PC-9 (cell line): ENCODE data around the gene BCAR3. TPM values are rescaled to one million over a fixed set of nuclear protein-coding genes. Genes with fewer than 3 reads are reported as not detected.
A peak's percentile ranks its signal among the peaks of the same experiment; 100 is the strongest.

Source experiments
- BruUV-seq: library from RNA; stranded (reverse); fragments of 400-500 nt; replicated peaks from 2 replicates; lab custom pipeline; 2021; lab: Mats Ljungman, UMichigan
- CTCF ChIA-PET: fragments of 300-600 bp; sonication (Branson Sonifier 250); formaldehyde crosslinking; loops from one replicate; lab custom pipeline; 2022; ENCODE audit warnings: antibody characterized with exemption; lab: Charles Lee
- POLR2A ChIA-PET: fragments of 300-600 bp; sonication (Branson Sonifier 250); formaldehyde crosslinking; loops from one replicate; lab custom pipeline; 2022; ENCODE audit warnings: antibody characterized with exemption; ENCODE audit not compliant: unreplicated experiment; lab: Charles Lee
- DNase-seq, 2 experiments: peaks; one replicate each; pipeline versions ENCODE4 v3.0.0 to v3.0.0-alpha.2; 2015 to 2022; ENCODE audit warnings: mixed read lengths in 1 of 2
- H2AFZ ChIP-seq: fragments of 200-600 bp; sonication (generic); 2 replicates; pipeline ENCODE4 v1.8.1; 2017; ENCODE audit warnings: antibody characterized with exemption
- H3F3A ChIP-seq: fragments of 200-600 bp; sonication (generic); 2 replicates; pipeline ENCODE4 v1.8.1; 2017; ENCODE audit warnings: antibody characterized with exemption, mild to moderate bottlenecking, low read depth; ENCODE audit not compliant: insufficient read depth
- H3K27ac ChIP-seq: fragments of 200-600 bp; sonication (generic); 2 replicates; pipeline ENCODE4 v1.6.1; 2016; ENCODE audit warnings: mixed run types
- H3K27me3 ChIP-seq: fragments of 200-600 bp; sonication (generic); 2 replicates; pipeline ENCODE4 v1.6.1; 2016; ENCODE audit warnings: low read depth, mixed run types; ENCODE audit not compliant: insufficient read depth
- H3K36me3 ChIP-seq: fragments of 200-600 bp; sonication (generic); 2 replicates; pipeline ENCODE4 v1.6.1; 2016; ENCODE audit warnings: low read depth, mixed run types
- H3K4me1 ChIP-seq: fragments of 200-600 bp; sonication (generic); replicated peaks from 2 replicates; pipeline ENCODE4 v1.6.1; 2016; ENCODE audit warnings: mixed run types; ENCODE audit not compliant: insufficient read depth
- H3K4me2 ChIP-seq: fragments of 200-600 bp; sonication (generic); 2 replicates; pipeline ENCODE4 v1.6.1; 2017; ENCODE audit warnings: mixed run types
- H3K4me3 ChIP-seq: fragments of 200-600 bp; sonication (generic); 2 replicates; pipeline ENCODE4 v1.6.1; 2016; ENCODE audit warnings: mixed run types
- H3K79me2 ChIP-seq: fragments of 200-600 bp; sonication (generic); 2 replicates; pipeline ENCODE4 v1.6.1; 2017; ENCODE audit warnings: low read depth, mixed run types
- H3K9me2 ChIP-seq: fragments of 200-600 bp; sonication (generic); 2 replicates; pipeline ENCODE4 v1.8.1; 2017; ENCODE audit warnings: mild to moderate bottlenecking; ENCODE audit not compliant: insufficient read depth
- H3K9me3 ChIP-seq: fragments of 200-600 bp; sonication (generic); 2 replicates; pipeline ENCODE4 v1.8.1; 2016; ENCODE audit warnings: low read depth; ENCODE audit not compliant: insufficient read depth
- H4K20me1 ChIP-seq: fragments of 200-600 bp; sonication (generic); 2 replicates; pipeline ENCODE4 v1.8.1; 2017; ENCODE audit not compliant: insufficient read depth
- EZH2 ChIP-seq: fragments of 200-600 bp; sonication (generic); IDR thresholded peaks from 2 replicates; pipeline ENCODE4 v1.8.0; 2017; ENCODE audit warnings: antibody characterized with exemption, low read depth
- intact Hi-C: fragments of 100-400 bp; cut with micrococcal nuclease; formaldehyde crosslinking; loops from one replicate; pipeline ENCODE4 v1.10.0; 2022; ENCODE audit not compliant: unreplicated experiment
- total RNA-seq: library from RNA; stranded (reverse); gene quantifications from 2 replicates; pipeline ENCODE4 v1.2.3, GENCODE V29; 2021
- TF ChIP-seq, protein P1 (sequence below): fragments of 200-600 bp; sonication (generic); conservative IDR thresholded peaks from 2 replicates; pipeline ENCODE4 v1.6.1; 2017; ENCODE audit warnings: mixed run types, antibody characterized with exemption, mild to moderate bottlenecking, moderate library complexity

Gene BCAR3
- total RNA-seq, 1 experiment from 2014 or later = 70.0 TPM

DNA sequence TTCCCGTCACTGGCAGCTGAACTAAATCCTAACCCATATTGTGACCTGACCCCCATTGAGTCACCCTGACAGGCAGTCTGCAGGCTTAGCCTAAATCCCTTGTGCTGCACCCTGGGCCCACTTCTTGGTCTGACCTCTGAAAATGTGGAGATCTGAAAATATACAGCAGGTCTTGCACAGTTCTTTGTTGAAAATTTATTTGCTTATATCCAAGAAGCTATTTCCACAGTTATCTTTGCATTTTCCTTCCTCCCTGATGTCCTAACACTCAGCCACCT lies 87.1 kb downstream of the BCAR3 start:
- H3K4me1 ChIP-seq = peaks cover 52% of the 10 kb centered on the region
- H4K20me1 ChIP-seq = peaks cover 100% of the 10 kb centered on the region
- intact Hi-C loops = no loop called here

DNA sequence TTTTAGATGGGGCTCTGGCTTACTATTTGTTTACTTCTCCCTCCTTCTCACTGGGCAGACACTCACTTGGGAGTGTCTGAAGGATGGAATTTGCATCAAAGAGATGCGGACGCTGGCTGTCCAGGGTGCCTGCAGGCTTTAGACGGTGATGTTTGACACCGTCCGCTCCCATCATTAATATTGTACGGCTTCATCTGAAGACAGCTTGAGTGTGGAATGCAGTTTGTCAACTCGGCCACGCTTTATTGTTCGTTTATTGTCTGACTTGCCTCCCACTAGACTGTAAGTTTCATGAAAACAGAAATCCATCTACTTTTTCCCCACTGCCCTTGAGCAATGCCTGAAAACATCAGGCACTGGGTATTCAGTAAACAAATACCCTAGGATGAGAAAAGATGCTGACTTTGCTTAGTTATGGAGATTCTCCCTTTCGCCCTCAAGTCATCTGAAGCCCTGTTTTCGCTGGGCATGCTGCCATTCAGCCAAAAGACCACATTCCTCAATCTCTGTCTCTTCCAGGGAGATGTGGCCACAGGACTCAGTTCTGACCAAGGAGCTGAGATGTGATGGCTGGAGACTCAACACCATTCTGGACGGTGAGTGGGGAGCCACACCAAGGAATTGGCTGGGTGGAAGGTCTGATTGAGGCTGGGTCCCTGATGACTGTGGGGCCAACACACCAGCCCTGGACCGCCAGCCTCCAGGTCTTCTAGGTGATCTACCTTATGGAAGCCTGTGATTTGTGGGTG lies 87.6 kb downstream of the BCAR3 start:
- no peaks in the 10 kb centered on the region for H3K9me3 ChIP-seq
- peaks cover 57% of the 10 kb centered on the region for H3K4me1 ChIP-seq
- H3K4me3 ChIP-seq = no peak overlapping the region
- ChIA-PET CTCF (no interaction called here), POLR2A (no interaction called here)
- peaks cover 84% of the 10 kb centered on the region for H3K36me3 ChIP-seq
- 0 out of 2 replicates have a peak overlapping the region, but pooled peaks have one; percentile 31 for H3K27ac ChIP-seq
- no peak overlapping the region for H2AFZ ChIP-seq
- no peaks in the 10 kb centered on the region for H3K27me3 ChIP-seq
- TF ChIP-seq, protein P1, sequence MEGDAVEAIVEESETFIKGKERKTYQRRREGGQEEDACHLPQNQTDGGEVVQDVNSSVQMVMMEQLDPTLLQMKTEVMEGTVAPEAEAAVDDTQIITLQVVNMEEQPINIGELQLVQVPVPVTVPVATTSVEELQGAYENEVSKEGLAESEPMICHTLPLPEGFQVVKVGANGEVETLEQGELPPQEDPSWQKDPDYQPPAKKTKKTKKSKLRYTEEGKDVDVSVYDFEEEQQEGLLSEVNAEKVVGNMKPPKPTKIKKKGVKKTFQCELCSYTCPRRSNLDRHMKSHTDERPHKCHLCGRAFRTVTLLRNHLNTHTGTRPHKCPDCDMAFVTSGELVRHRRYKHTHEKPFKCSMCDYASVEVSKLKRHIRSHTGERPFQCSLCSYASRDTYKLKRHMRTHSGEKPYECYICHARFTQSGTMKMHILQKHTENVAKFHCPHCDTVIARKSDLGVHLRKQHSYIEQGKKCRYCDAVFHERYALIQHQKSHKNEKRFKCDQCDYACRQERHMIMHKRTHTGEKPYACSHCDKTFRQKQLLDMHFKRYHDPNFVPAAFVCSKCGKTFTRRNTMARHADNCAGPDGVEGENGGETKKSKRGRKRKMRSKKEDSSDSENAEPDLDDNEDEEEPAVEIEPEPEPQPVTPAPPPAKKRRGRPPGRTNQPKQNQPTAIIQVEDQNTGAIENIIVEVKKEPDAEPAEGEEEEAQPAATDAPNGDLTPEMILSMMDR = no peak
- TF ChIP-seq EZH2 = no peak
- H3F3A ChIP-seq = peaks cover 98% of the 10 kb centered on the region
- no peak for DNase-seq
- peaks cover 100% of the 10 kb centered on the region for H3K79me2 ChIP-seq
- no peaks in the 10 kb centered on the region for H3K9me2 ChIP-seq
- intact Hi-C loops = no loop called here
- no peak overlapping the region for H3K4me2 ChIP-seq
- no TSS peak for BruUV-seq
- H4K20me1 ChIP-seq = peaks cover 100% of the 10 kb centered on the region

More for the DNA sequence above, 87.1 kb downstream of the BCAR3 start:
- no peak for DNase-seq
- H3F3A ChIP-seq = peaks cover 98% of the 10 kb centered on the region
- H3K27me3 ChIP-seq = no peaks in the 10 kb centered on the region
- no peak overlapping the region for H2AFZ ChIP-seq
- no peak overlapping the region for H3K4me2 ChIP-seq
- no TSS peak for BruUV-seq
- peaks cover 100% of the 10 kb centered on the region for H3K79me2 ChIP-seq
- ChIA-PET CTCF (interaction anchor here (0.6 kb wide), 1 partner anchor 17 kb away, joined by 11 read pairs; no protein-coding TSS in a partner anchor), POLR2A (no interaction called here)
- H3K9me3 ChIP-seq = no peaks in the 10 kb centered on the region
- peak overlapping the region; percentile 31 for H3K27ac ChIP-seq
- H3K4me3 ChIP-seq = no peak overlapping the region
- peaks cover 80% of the 10 kb centered on the region for H3K36me3 ChIP-seq
- no peaks in the 10 kb centered on the region for H3K9me2 ChIP-seq
- TF ChIP-seq, protein P1 = no peak
- TF ChIP-seq EZH2 = no peak

DNA sequence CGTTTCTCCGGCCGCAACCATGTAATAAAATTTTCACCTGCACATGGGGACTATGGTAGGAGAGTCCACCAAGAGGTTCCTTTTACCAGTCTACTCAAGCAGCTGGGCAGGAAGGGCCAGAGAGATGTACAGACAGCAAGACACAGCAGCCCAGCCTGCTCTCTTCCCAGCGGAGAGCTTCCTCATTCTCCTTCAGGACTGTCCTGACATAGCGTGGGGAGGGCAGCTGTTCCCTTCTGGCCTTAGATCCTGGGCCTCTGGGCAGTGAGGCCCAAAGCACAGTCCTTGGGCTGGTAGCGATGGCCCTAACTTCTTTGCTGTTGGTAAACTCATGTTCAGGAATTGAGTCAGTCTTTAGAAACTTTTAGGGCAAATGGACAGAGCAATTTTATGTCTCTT lies 89.1 kb downstream of the BCAR3 start:
- peaks cover 100% of the 10 kb centered on the region for H3F3A ChIP-seq
- peaks cover 93% of the 10 kb centered on the region for H3K36me3 ChIP-seq
- ChIA-PET CTCF (interaction anchor here (0.5 to 0.6 kb wide), 2 partner anchors 47 to 133 kb away, joined by 3 read pairs; no protein-coding TSS in a partner anchor), POLR2A (interaction anchor here (0.5 to 0.7 kb wide), 2 partner anchors 69 to 477 kb away, joined by 3 to 6 read pairs; no protein-coding TSS in a partner anchor)
- H2AFZ ChIP-seq = no peak overlapping the region
- H3K4me2 ChIP-seq = no peak overlapping the region
- H3K27me3 ChIP-seq = no peaks in the 10 kb centered on the region
- no peaks in the 10 kb centered on the region for H3K9me3 ChIP-seq
- H3K9me2 ChIP-seq = no peaks in the 10 kb centered on the region
- TF ChIP-seq, protein P1 = no peak
- TF ChIP-seq EZH2 = no peak
- no peak for DNase-seq
- BruUV-seq = no TSS peak
- no peak overlapping the region for H3K4me3 ChIP-seq
- H3K27ac ChIP-seq = peak overlapping the region; percentile 31
- peaks cover 72% of the 10 kb centered on the region for H3K4me1 ChIP-seq
- peaks cover 100% of the 10 kb centered on the region for H3K79me2 ChIP-seq
- intact Hi-C loops = no loop called here
- peaks cover 100% of the 10 kb centered on the region for H4K20me1 ChIP-seq
